ENCODE data around the gene USP21.

GRCh38 chr1:161162806-161163205 is 3.5 kb downstream of the USP21 start:
- TF ChIP-seq CTCF (IDR thresholded peaks at IDR 0.05; ENCODE audit: control extremely low read depth in 1 of 3, insufficient read depth in 1 of 3, low read depth in 1 of 3, low read length in 3 of 3) (no peak), EP300 (IDR thresholded peaks at IDR 0.05; ENCODE audit: borderline replicate concordance in 1 of 2, low read depth in 2 of 2, low read length in 2 of 2) (no peak), RXRA (IDR thresholded peaks at IDR 0.05; ENCODE audit: insufficient read depth, low read depth, low read length) (no peak), SIRT6 (IDR thresholded peaks at IDR 0.05; ENCODE audit: low read length) (no peak)
